Measurements from ENCODE around the gene MYRIP. TPM values are rescaled to one million over a fixed set of nuclear protein-coding genes. Genes with fewer than 3 reads are reported as not detected.
A peak's percentile ranks its signal among the peaks of the same experiment; 100 is the strongest.

The MYRIP gene
- total and polyA plus RNA-seq, 10 of the 15 experiments (the other 5 are each of a cell fraction or from before 2014, with no cell fraction given), result 0.03 to 0.08 (median 0.04) TPM; not detected in 6

GRCh38 chr3:40170395-40170794 is 361.0 kb downstream of the MYRIP start (continued):
- TF ChIP-seq ZBTB4 (CRISPR knock-in tag; IDR thresholded peaks at IDR 0.05) (no peak), ZNF274 (IDR thresholded peaks at IDR 0.05; ENCODE audit: insufficient read depth, insufficient read length) (no peak), HSF1 (IDR thresholded peaks at IDR 0.05; ENCODE audit: low read depth, low read length) (no peak), ASH2L (IDR thresholded peaks at IDR 0.05; ENCODE audit: borderline replicate concordance, low read depth) (no peak), ZSCAN29 (IDR thresholded peaks at IDR 0.05) (no peak), TARDBP (IDR thresholded peaks at IDR 0.05; ENCODE audit: borderline replicate concordance) (no peak), STAT3 (IDR thresholded peaks at IDR 0.05; ENCODE audit: low read depth, low read length) (no peak), CBX5 (IDR thresholded peaks at IDR 0.05; ENCODE audit: low read depth) (no peak), POLR2A (IDR thresholded peaks at IDR 0.05; ENCODE audit: low read depth, low read length) (no peak), EP300 (IDR thresholded peaks at IDR 0.05; ENCODE audit: borderline replicate concordance in 1 of 2, control insufficient read depth in 1 of 2, low read depth in 2 of 2, low read length in 2 of 2) (peak in 1 of 2 experiments; percentile 41; a peak in 2 of 4 replicates), ZNF24 (IDR thresholded peaks at IDR 0.05) (no peak), KDM1A (IDR thresholded peaks at IDR 0.05; ENCODE audit: borderline replicate concordance) (no peak), BCL11A (IDR thresholded peaks at IDR 0.05; ENCODE audit: low read depth, low read length) (no peak), SUPT20H (IDR thresholded peaks at IDR 0.05; ENCODE audit: borderline replicate concordance, control insufficient read depth, low read depth, low read length) (no peak), ZNF384 (IDR thresholded peaks at IDR 0.05; ENCODE audit: borderline replicate concordance, low read depth, low read length) (no peak), CBFB (IDR thresholded peaks at IDR 0.05; ENCODE audit: low read depth) (no peak), MXI1 (IDR thresholded peaks at IDR 0.05; ENCODE audit: low read depth, low read length) (0 out of 2 replicates have a peak, but pooled peaks have one; percentile 46), EZH2 (IDR thresholded peaks at IDR 0.05; ENCODE audit: borderline replicate concordance, control insufficient read depth, low read depth, low read length) (no peak)
- TF ChIP-seq, protein P1, sequence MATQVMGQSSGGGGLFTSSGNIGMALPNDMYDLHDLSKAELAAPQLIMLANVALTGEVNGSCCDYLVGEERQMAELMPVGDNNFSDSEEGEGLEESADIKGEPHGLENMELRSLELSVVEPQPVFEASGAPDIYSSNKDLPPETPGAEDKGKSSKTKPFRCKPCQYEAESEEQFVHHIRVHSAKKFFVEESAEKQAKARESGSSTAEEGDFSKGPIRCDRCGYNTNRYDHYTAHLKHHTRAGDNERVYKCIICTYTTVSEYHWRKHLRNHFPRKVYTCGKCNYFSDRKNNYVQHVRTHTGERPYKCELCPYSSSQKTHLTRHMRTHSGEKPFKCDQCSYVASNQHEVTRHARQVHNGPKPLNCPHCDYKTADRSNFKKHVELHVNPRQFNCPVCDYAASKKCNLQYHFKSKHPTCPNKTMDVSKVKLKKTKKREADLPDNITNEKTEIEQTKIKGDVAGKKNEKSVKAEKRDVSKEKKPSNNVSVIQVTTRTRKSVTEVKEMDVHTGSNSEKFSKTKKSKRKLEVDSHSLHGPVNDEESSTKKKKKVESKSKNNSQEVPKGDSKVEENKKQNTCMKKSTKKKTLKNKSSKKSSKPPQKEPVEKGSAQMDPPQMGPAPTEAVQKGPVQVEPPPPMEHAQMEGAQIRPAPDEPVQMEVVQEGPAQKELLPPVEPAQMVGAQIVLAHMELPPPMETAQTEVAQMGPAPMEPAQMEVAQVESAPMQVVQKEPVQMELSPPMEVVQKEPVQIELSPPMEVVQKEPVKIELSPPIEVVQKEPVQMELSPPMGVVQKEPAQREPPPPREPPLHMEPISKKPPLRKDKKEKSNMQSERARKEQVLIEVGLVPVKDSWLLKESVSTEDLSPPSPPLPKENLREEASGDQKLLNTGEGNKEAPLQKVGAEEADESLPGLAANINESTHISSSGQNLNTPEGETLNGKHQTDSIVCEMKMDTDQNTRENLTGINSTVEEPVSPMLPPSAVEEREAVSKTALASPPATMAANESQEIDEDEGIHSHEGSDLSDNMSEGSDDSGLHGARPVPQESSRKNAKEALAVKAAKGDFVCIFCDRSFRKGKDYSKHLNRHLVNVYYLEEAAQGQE (IDR thresholded peaks at IDR 0.05; ENCODE audit: low read depth, low read length), result no peak
- TF ChIP-seq, protein P2, sequence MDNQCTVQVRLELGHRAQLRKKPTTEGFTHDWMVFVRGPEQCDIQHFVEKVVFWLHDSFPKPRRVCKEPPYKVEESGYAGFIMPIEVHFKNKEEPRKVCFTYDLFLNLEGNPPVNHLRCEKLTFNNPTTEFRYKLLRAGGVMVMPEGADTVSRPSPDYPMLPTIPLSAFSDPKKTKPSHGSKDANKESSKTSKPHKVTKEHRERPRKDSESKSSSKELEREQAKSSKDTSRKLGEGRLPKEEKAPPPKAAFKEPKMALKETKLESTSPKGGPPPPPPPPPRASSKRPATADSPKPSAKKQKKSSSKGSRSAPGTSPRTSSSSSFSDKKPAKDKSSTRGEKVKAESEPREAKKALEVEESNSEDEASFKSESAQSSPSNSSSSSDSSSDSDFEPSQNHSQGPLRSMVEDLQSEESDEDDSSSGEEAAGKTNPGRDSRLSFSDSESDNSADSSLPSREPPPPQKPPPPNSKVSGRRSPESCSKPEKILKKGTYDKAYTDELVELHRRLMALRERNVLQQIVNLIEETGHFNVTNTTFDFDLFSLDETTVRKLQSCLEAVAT (IDR thresholded peaks at IDR 0.05), result no peak

All from GM12878 (cell line).